Activated naive CD4-positive, alpha-beta T cell treated with anti-CD3 and anti-CD28 coated beads, Interleukin-2, amount 50 U/mL, for 16 hours (primary cell): Measurements from ENCODE around the gene SLC9A9.

Experiments
- DNase-seq: peaks from one replicate; pipeline ENCODE4 v3.0.0-alpha.2; 2020

SLC9A9 gene

GRCh38 chr3:143344516-143345165 lies 503.6 kb downstream of the SLC9A9 start:
- no peak for DNase-seq

GRCh38 chr3:143343944-143344343 lies 504.3 kb downstream of the SLC9A9 start:
- no peak for DNase-seq

GRCh38 chr3:143343031-143343430 lies 505.2 kb downstream of the SLC9A9 start:
- DNase-seq = no peak

GRCh38 chr3:143339451-143339850 lies 508.8 kb downstream of the SLC9A9 start:
- DNase-seq = no peak

GRCh38 chr3:143337387-143337786 lies 510.9 kb downstream of the SLC9A9 start:
- no peak for DNase-seq

GRCh38 chr3:143334231-143334630 lies 514.0 kb downstream of the SLC9A9 start:
- no peak for DNase-seq

GRCh38 chr3:143333367-143333766 lies 514.9 kb downstream of the SLC9A9 start:
- DNase-seq = no peak

GRCh38 chr3:143332026-143332425 lies 516.2 kb downstream of the SLC9A9 start:
- DNase-seq = no peak

GRCh38 chr3:143331350-143331749 lies 516.9 kb downstream of the SLC9A9 start:
- DNase-seq = no peak

- DNase-seq = no peak
Measured at GRCh38 chr3:143330296-143330868, 517.9 kb downstream of the SLC9A9 start.

GRCh38 chr3:143329567-143330211 lies 518.6 kb downstream of the SLC9A9 start:
- no peak for DNase-seq

GRCh38 chr3:143328451-143328850 lies 519.8 kb downstream of the SLC9A9 start:
- DNase-seq = no peak

- no peak for DNase-seq
Measured at GRCh38 chr3:143326983-143327778, 521.1 kb downstream of the SLC9A9 start.

- no peak for DNase-seq
Measured at GRCh38 chr3:143321058-143321769, 527.1 kb downstream of the SLC9A9 start.

- no peak for DNase-seq
Measured at GRCh38 chr3:143315766-143316165, 532.5 kb downstream of the SLC9A9 start.

- no peak for DNase-seq
Measured at GRCh38 chr3:143314251-143315093, 533.8 kb downstream of the SLC9A9 start.

- DNase-seq = no peak
Measured at GRCh38 chr3:143313893-143314188, 534.4 kb downstream of the SLC9A9 start.

GRCh38 chr3:143313025-143313892 lies 535.0 kb downstream of the SLC9A9 start:
- no peak for DNase-seq

GRCh38 chr3:143311096-143311495 lies 537.2 kb downstream of the SLC9A9 start:
- no peak for DNase-seq

- no peak for DNase-seq
Measured at GRCh38 chr3:143309705-143310104, 538.6 kb downstream of the SLC9A9 start.

- no peak for DNase-seq
Measured at GRCh38 chr3:143307613-143308183, 540.6 kb downstream of the SLC9A9 start.
